Retina (tissue), 1 donor: ENCODE data around the gene PLAC1.

Experiments used
- DNase-seq: peaks from one replicate; pipeline ENCODE4 v3.0.0-alpha.2; 2016

PLAC1 gene, protein sequence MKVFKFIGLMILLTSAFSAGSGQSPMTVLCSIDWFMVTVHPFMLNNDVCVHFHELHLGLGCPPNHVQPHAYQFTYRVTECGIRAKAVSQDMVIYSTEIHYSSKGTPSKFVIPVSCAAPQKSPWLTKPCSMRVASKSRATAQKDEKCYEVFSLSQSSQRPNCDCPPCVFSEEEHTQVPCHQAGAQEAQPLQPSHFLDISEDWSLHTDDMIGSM

DNA sequence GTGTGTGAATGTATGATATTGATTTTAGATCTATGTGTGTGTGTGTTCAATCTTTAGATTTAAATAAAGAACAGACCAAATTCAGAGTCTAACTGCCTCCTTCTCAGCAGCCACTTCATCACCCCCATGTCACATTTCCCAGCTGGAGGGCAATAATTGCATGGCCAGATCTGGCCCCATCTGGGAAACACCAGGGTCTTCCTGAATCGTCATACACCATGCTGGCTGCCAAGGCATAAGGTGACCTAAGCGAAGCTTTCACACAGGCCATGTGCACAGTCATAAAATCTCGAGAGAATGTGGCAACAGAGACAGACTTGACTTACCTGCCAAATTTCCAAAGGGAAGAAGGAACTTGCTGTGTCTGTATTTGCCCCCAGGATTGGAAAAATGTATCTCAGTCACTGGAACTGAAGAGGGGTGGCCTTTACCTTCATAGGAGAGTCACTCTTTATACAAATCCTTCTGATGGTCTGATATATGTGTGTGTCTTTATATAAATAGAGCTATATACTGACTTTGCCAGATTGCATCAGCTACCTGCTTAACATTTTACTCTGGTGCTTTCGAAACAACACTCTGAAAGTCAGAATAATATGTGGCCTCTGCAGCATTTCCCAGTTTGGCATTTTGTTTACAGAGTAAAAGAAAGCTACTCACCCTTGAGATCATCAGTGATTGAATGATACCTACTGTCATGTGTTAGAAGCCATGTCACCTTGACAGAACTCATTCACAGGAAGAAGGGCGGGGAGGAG is at the start of gene PLAC1:
Gene PLAC1, minus strand, starts transcription at position 470 of the 758 bp plus-strand sequence. CDS start 91,789 bp downstream, outside the sequence.
- DNase-seq = no peak

DNA sequence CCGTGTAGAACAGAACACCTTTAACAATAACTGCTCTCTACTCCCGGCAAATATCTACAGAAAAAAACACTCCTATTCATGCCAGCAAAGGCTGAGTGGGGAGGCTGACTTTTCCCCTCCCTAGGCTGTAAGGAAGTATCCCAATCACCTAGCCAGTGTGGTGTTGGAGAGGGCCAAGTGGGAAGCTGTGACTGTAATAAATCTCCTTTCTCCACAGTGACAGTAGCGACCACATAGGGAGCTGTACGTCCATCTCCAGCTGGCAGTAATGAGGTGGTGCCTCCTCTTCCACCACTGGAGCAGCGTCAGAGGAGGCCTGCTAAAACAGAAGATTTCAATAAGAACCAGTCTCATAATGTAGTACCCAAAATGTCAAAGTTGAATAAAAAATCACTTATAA is 47.9 kb upstream of the PLAC1 start:
- no peak for DNase-seq

GRCh38 chrX:134695999-134696398 is 37.7 kb upstream of the PLAC1 start:
- no peak for DNase-seq

GRCh38 chrX:134694333-134695322 is 36.4 kb upstream of the PLAC1 start:
- no peak for DNase-seq

- DNase-seq = no peak
Observed at GRCh38 chrX:134693644-134694043, 35.4 kb upstream of the PLAC1 start.

DNA sequence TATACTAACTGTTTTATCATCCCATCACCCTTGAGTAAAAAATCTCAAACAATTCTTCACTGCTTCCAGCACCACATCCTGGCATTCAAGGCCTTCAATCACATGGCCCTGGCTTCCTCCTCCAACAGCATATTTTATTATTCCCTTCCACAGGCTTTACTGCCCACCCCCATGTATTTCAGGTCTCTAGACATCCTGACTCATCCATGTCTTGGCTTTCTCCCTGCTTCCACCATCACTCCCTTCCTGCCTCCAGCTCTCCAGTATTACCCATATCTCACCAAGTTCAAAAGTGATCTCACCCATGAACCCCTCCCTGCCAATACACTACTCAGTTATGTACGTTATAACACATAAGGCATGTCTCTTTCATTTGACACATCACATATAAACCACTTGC is 34.7 kb upstream of the PLAC1 start:
- DNase-seq = no peak

DNA sequence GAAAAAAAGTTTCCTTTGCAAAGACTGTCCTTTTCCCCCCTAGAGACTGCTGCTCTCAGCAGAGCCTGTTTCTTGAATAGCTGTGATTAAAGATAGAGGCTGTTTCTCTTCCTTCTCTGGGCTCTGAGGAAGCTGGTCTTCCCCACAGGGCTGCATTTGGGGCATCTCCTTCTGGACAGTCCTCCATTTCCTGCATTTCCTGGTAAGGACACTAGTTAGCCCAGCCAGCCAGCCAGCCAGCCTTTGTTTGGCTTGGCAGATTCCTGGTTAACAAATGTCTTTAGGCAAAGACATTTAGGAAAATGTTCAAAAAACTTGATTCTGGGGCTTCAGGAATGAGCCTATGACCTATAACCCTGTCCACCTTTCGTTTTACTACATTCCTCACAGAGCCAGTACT is 34.0 kb upstream of the PLAC1 start:
- no peak for DNase-seq

DNA sequence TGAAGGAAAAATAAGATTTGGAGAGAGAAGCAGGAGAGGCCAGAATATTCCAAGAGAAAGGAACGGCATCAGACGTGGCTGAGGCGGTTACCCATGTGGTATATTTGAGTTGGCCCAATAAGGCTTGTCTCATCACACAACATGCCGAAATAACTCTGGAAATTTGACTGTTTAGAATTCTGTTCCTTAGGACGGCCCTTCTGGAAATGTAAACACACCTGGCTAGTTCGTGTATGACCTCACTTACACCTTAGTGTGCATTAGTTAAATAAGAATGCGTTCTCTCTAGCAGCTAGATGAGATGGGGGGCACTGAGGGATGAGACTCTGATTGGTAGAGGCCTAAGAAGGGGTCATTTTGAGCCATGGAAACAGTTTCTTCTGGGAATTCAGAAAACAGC is 33.2 kb upstream of the PLAC1 start:
- no peak for DNase-seq

DNA sequence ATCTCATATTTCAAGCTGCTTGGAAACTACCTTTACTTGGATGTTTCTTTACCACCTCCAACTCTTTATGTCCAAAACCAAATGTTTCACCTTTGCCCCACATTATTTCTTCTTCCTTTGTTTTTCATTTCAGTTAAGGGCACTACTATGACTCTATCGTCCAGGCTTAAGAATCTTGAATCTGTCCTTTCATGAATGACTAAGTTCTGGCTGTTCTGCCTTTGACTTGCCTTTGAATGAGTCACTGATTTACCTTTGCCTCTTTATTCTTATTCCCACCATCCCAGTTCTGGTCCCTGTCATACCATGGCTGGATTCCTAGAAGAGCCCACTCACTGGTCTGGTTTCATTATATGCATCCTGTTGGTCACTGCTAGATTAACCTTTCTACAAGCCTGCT is 30.6 kb upstream of the PLAC1 start:
- DNase-seq = no peak

GRCh38 chrX:134688031-134688823 is 30.0 kb upstream of the PLAC1 start:
- no peak for DNase-seq

DNA sequence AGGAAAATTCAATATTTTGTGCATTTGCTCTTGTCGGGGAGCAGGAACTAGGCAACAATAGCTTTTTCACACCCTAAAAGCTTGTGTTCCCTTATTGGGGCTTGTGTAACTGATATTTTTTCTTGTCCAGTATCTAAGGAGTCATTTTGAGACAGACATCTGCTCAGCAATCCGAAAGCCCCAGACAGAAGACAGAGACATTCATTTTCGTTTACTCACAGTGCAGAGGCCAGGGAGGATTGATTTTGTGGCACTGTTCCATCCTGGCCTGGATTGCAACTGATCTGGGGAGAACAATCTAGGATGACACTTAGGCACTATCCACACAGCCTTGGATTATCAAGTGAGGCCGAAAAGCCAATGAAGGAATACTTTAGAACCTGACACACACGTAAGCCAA is 27.4 kb upstream of the PLAC1 start:
- no peak for DNase-seq

DNA sequence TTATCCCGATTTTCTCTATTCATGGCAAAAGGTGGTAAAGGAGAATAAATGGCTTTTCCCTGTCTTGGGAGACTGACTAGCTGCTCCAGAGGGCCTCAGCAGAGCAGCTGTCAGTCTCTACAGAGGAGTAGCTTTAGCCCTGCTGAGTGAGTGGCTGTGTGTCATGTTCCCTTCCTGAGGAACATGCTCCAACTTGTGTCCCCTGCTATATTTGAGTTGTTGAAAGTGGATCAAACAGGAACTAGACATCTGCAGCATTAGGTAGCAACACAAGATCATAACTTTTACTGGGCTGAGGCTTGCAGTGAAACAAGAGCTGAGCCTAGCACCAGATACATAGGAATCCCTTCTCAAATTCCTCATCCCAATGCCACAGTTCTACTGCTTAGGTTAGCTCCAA is 26.7 kb upstream of the PLAC1 start:
- no peak for DNase-seq

DNA sequence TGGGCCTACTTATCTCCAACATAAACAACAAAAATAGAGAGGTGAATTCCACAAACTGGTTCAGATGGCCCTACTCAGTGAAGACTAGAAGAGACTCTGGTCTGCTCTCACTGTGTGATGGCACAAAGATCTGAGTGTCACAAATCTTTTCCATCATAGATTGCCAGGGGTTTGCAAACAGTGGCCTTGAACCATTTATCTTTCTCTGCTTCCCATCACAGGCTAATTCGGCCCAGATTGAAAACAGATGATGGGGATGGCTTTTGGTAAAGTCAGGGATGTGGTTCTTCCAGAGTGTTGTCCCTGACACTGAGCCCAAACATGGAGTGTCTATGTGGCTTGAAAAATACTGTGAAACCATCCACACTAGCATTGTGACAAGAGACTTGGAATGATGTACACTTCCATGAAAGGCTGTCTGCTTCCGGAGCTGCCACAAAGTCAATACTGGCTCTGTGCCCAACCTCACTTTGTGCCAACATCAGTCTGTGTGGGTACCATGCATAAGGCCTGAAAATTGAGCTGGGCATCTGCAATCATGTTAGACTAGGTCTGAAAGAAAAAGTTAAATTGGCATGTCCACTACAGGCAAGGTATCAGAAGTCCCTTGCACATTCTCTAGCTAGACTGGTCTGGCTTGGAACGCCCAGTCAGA is 25.2 kb upstream of the PLAC1 start:
- no peak for DNase-seq

GRCh38 chrX:134682081-134682480 is 23.8 kb upstream of the PLAC1 start:
- no peak for DNase-seq

DNA sequence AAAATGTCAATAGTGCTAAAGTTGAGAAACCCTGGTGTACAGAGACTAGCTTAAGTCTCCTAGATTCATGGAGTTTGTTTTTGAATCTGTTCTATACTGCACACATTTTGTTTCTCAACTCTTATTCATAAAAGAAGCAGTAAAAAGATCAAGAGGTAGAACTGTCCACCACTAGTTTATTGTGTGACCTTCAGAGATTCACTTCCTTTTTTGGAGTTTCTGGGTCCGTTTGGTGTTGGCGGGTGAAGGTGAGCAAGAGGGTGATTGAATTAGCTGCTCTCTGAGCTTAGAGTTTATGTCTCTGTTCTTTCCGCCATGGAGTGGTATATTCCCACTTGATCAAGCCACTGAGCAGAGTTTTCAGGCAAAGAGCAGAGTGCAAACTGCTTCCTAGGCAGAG is 21.4 kb upstream of the PLAC1 start:
- no peak for DNase-seq

DNA sequence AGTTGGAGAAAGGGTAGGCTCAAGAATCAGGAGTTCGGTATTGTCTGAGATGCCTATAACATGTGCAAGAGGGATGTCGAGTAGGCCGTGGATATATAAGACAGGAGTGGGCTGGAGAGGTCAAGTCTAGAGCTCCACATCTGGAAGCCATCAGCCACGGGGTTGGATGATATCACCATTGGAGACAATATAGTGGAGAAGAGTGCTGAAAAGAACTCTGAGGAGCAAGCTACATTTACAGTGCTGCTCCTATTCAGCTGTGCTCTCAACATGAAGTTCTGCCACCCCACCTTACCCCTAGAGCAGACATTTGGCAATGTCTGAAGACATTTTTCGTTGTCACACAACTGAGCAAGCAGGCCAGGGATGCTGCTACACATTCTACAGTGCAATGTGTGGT is 20.9 kb upstream of the PLAC1 start:
- DNase-seq = no peak

DNA sequence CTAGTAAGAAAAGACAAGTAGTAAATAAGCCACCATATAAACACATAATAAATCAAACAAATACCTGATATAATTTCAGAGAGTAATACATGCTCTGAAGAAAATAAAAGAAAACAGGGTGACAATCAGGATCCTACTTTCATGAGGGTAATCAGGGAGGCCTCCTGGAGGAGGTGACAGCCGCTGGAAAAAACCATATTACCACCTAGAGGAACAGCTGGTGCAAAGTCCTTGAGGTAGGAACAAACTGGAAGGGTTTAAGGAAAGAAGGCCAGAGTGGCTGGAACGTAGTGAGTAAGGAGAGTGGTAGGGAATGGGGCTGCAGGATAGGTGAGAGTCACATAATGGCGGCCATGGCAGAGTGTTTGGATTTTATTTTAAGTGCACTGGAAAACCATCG is 19.1 kb upstream of the PLAC1 start:
- DNase-seq = no peak

GRCh38 chrX:134676436-134676835 is 18.2 kb upstream of the PLAC1 start:
- DNase-seq = no peak

- no peak for DNase-seq
Observed at GRCh38 chrX:134673123-134673522, 14.9 kb upstream of the PLAC1 start.

DNA sequence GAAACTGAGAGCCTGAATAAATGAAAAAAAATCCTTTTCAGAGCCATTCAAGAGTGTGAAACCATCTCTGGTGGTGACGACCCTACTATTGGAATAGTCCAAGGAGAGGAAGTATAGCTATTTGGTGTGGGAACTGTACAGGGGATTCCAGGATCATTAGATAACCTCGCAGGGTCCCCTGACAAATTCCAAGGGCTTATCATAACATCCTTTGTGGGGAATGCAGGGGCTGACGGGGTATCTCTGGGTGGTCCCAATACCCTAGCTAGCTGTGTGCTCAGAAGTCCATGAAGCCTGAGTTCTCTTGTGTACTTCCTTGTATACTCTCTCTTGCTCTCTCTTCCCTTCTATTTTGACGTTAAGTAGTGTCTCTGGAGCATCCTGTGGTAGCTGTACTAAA is 13.8 kb upstream of the PLAC1 start:
- no peak for DNase-seq

DNA sequence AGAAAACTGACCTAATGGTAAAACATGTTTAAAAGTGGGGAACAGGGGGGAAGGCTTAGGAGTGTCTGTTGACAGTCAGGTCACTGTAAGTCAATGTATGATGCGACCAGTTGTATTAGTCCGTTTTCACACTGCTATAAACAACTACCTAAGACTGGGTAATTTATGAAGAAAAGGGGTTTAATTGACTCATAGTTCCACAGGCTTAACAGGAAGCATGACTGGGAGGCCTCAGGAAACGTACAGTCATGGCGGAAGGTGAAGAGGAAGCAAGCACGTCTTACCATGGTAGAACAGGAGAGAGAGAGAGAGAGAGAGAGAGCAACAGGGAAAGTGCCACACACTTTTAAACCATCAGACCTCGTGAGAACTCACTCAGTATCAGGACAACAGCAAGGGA is 13.0 kb upstream of the PLAC1 start:
- no peak for DNase-seq
